Fibroblast of skin of left biceps (primary cell): ENCODE measurements around the gene DNM1.
"Not testable (repeated sequence)": the region's sequence is repeated elsewhere in the genome, so short reads cannot be mapped to it uniquely, and the experiment has no call there.

ENCODE experiments used
- DNase-seq, 2 experiments: peaks; one replicate each; pipeline ENCODE4 v3.0.0-alpha.2; 2013; ENCODE audit warnings: low read depth in 2 of 2

The DNM1 gene

GRCh38 chr9:128275198-128276007, 72.2 kb downstream of the DNM1 start, which contains the start of gene GOLGA2:
Gene GOLGA2, minus strand, starts transcription at chr9:128276007. Its CDS starts 31 bp downstream, at chr9:128275976.
- DNase-seq, result peak in 1 of 2 experiments; percentile 10

- DNase-seq, result peak; percentile 98
Observed at GRCh38 chr9:128276008-128276573, 72.9 kb downstream of the DNM1 start, which contains the start of gene SWI5. Gene SWI5, plus strand, starts transcription at chr9:128276276.

- no peak for DNase-seq
Observed at GRCh38 chr9:128276574-128277270, 73.5 kb downstream of the DNM1 start.

- DNase-seq, result not testable (repeated sequence)
Observed at GRCh38 chr9:128279088-128280073, 76.2 kb downstream of the DNM1 start.

GRCh38 chr9:128280084-128280622, 77.0 kb downstream of the DNM1 start:
- DNase-seq, result no peak

- DNase-seq, result peak in 1 of 2 experiments; percentile 31
Observed at GRCh38 chr9:128282500-128282899, 79.3 kb downstream of the DNM1 start.

GRCh38 chr9:128285033-128285784, 82.0 kb downstream of the DNM1 start:
- DNase-seq, result no peak

GRCh38 chr9:128286440-128286839, 83.3 kb downstream of the DNM1 start:
- DNase-seq, result no peak

- DNase-seq, result no peak
Observed at GRCh38 chr9:128288273-128289004, 85.3 kb downstream of the DNM1 start.

GRCh38 chr9:128292009-128292408, 88.8 kb downstream of the DNM1 start:
- DNase-seq, result no peak

- DNase-seq, result no peak
Observed at GRCh38 chr9:128293091-128293490, 89.9 kb downstream of the DNM1 start.

- DNase-seq, result no peak
Observed at GRCh38 chr9:128294142-128294541, 91.0 kb downstream of the DNM1 start.

GRCh38 chr9:128296340-128297220, 93.4 kb downstream of the DNM1 start:
- no peak for DNase-seq

GRCh38 chr9:128297221-128297773, 94.1 kb downstream of the DNM1 start:
- DNase-seq, result no peak

GRCh38 chr9:128298535-128299482, 95.6 kb downstream of the DNM1 start:
- no peak for DNase-seq

GRCh38 chr9:128304136-128304970, 101.2 kb downstream of the DNM1 start:
- no peak for DNase-seq
